ENCODE results near the gene MAP3K8. TPM values are rescaled to one million over a fixed set of nuclear protein-coding genes. Genes with fewer than 3 reads are reported as not detected.

The MAP3K8 gene
- total and polyA plus RNA-seq, 11 donors = 3.6 to 39.0 (median 5.8) TPM

GRCh38 chr10:30398788-30399187 lies 35.2 kb upstream of the MAP3K8 start:
- no peaks in the 10 kb centered on the region for H3K9me3 ChIP-seq
- DNase-seq (no peak), ATAC-seq (no peak)
- intact Hi-C loops (cut with DNase I) = loop anchor here in 1 of 10 donors (5.0 kb wide), 1 partner anchor 134 kb away; no protein-coding TSS in a partner anchor
- no peaks in the 10 kb centered on the region for H3K27me3 ChIP-seq
- no peaks in the 10 kb centered on the region for H3K36me3 ChIP-seq
- peaks cover 0 to 10% (median 2%) of the 10 kb centered on the region in 12 donors for H3K4me1 ChIP-seq
- H3K4me3 ChIP-seq = no peak overlapping the region
- TF ChIP-seq POLR2A (IDR thresholded peaks at IDR 0.05) (no peak), CTCF (IDR thresholded peaks at IDR 0.05) (no peak)
- WGBS, 4 donors = 63 to 97% (median 72%) methylated on average over 3 to 4 of the region's 4 CpGs
- H3K27ac ChIP-seq = no peak overlapping the region

- intact Hi-C loops (cut with DNase I) = no loop called here
- no peak overlapping the region for H3K27ac ChIP-seq
- no peak overlapping the region for H3K4me3 ChIP-seq
- TF ChIP-seq CTCF (IDR thresholded peaks at IDR 0.05) (no peak), POLR2A (IDR thresholded peaks at IDR 0.05) (no peak)
- 97 to 98% (median 98%) methylated on average over 18 of the region's 18 CpGs for WGBS, 4 donors
- ATAC-seq (no peak), DNase-seq (no peak)
- H3K9me3 ChIP-seq = peaks cover 0 to 16% (median 8%) of the 10 kb centered on the region in 12 donors
- H3K36me3 ChIP-seq = no peaks in the 10 kb centered on the region
- H3K4me1 ChIP-seq = no peaks in the 10 kb centered on the region
- no peaks in the 10 kb centered on the region for H3K27me3 ChIP-seq
Measured at GRCh38 chr10:30403494-30403893, 30.5 kb upstream of the MAP3K8 start.

GRCh38 chr10:30404540-30404939 lies 29.4 kb upstream of the MAP3K8 start:
- WGBS, 4 donors = 82 to 89% (median 84%) methylated on average over 5 of the region's 5 CpGs
- TF ChIP-seq POLR2A (IDR thresholded peaks at IDR 0.05) = no peak
- TF ChIP-seq CTCF (IDR thresholded peaks at IDR 0.05) = no peak
- Histone ChIP-seq H3K4me3 (no peak overlapping the region), H3K9me3 (peaks cover 0 to 16% (median 8%) of the 10 kb centered on the region in 12 donors), H3K27me3 (no peaks in the 10 kb centered on the region), H3K4me1 (no peaks in the 10 kb centered on the region), H3K36me3 (no peaks in the 10 kb centered on the region), H3K27ac (no peak overlapping the region)
- ATAC-seq (no peak), DNase-seq (no peak)
- intact Hi-C loops (cut with DNase I) = no loop called here

GRCh38 chr10:30411263-30411662 lies 22.7 kb upstream of the MAP3K8 start:
- no peak overlapping the region for H3K4me3 ChIP-seq
- H3K36me3 ChIP-seq = no peaks in the 10 kb centered on the region
- H3K27me3 ChIP-seq = no peaks in the 10 kb centered on the region
- WGBS, 4 donors = 85 to 100% (median 96%) methylated on average over 1 of the region's 1 CpG
- DNase-seq = no peak
- peaks cover 0 to 6% (median 0%) of the 10 kb centered on the region in 12 donors for H3K4me1 ChIP-seq
- TF ChIP-seq POLR2A (IDR thresholded peaks at IDR 0.05) (no peak), CTCF (IDR thresholded peaks at IDR 0.05) (no peak)
- no peak overlapping the region for H3K27ac ChIP-seq
- H3K9me3 ChIP-seq = no peaks in the 10 kb centered on the region
- intact Hi-C loops (cut with DNase I) = loop anchor here in 6 of 10 donors (5.0 kb wide), 4 partner anchors 121 to 181 kb away; no protein-coding TSS in a partner anchor
- no peak for ATAC-seq
